Measurements from ENCODE around the gene SEC14L5. TPM values are rescaled to one million over a fixed set of nuclear protein-coding genes. Genes with fewer than 3 reads are reported as not detected.

The SEC14L5 gene
- total and polyA plus RNA-seq, 2 experiments from 2014 or later = 0.21 TPM; not detected in 1

DNA sequence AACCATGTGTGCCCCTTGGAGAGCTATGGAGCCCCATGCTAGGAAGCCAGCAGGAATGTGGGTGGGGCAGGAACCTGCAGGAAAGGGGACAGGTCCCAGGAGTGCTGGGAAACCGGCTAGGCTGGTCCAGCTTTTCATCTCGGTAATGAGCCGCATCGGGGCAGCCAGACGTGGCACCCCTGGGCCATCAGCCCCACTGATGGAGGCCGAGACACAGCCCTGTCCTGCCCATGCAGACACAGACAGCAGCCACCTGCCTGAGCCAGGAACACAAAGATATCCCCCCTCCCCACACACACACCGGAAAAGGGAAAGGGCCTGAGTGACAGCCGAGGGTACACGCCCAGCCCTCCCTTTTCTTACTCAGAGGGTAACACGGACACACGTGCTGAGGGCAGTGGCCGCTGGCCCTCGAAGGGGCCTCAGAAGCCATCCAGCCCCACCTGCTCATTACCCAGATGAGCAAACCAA lies 39.3 kb upstream of the SEC14L5 start:
- Histone ChIP-seq H3K4me1 (ENCODE audit: low read depth) (no peaks in the 10 kb centered on the region), H3K27me3 (no peaks in the 10 kb centered on the region), H3K27ac (no peak overlapping the region), H3K4me3 (no peak overlapping the region), H3K9me3 (ENCODE audit: low read depth) (no peaks in the 10 kb centered on the region), H3K36me3 (no peaks in the 10 kb centered on the region)
- TF ChIP-seq CTCF (IDR thresholded peaks at IDR 0.05; ENCODE audit: low read depth, low read length) = no peak
- no peak for DNase-seq (ENCODE audit: low read depth in 1 of 2, low spot score in 1 of 2)

DNA sequence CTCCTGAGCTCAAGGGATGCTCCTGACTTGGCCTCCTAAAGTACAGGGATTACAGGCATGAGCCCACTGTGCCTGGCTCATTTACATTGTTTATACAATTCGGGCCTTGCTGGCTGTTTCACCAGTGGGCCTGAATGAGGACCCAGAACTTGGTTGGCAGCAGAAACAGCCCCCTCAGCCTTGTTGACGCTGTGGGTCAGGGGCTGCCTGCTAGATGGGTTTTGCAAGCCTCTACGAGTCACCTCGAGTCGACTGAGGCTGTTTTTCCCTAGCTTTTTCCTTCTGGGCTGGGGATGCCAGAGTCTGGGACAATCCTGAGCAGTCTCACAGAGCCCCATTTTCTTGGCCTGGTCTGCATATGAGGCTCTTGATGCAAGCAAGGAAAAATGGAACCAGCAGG lies 37.3 kb upstream of the SEC14L5 start:
- no peaks in the 10 kb centered on the region for H3K36me3 ChIP-seq
- no peaks in the 10 kb centered on the region for H3K27me3 ChIP-seq
- no peak for DNase-seq (ENCODE audit: low read depth in 1 of 2, low spot score in 1 of 2)
- TF ChIP-seq CTCF (IDR thresholded peaks at IDR 0.05; ENCODE audit: low read depth, low read length) = no peak
- peaks cover 4% of the 10 kb centered on the region for H3K4me1 ChIP-seq (ENCODE audit: low read depth)
- H3K9me3 ChIP-seq (ENCODE audit: low read depth) = no peaks in the 10 kb centered on the region
- H3K4me3 ChIP-seq = no peak overlapping the region
- no peak overlapping the region for H3K27ac ChIP-seq

DNA sequence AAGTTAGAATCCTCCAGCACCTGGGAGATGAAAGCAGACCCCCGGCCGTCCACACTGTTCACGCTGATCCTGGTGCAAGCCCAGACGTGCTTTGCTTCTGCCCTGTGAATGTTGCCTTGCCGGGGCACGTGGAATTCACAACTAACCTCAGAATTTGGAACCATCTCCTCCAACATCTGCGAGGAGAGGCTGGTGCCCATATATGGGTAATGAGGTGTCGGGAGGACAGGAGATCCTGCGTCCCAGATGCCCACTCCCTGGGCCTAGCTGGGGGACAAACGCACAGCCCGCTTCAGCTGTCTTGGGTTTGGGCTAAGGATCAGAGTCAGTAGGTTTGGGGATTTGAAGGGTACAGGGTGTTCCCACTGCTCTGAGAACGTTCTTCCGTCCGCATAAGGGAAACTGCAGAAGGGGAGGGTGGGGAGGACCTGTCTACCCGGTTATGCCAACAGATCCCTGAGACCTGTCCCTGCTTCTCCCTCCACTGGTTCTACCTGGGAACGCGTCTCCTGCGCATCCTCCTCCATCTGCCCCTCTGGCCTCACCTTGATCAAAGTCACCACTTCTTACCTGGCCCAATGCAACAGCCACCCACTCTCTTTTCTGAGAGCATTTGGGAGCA lies 35.3 kb upstream of the SEC14L5 start:
- H3K36me3 ChIP-seq = no peaks in the 10 kb centered on the region
- no peaks in the 10 kb centered on the region for H3K27me3 ChIP-seq
- DNase-seq (ENCODE audit: low read depth in 1 of 2, low spot score in 1 of 2) = no peak
- TF ChIP-seq CTCF (IDR thresholded peaks at IDR 0.05; ENCODE audit: low read depth, low read length) = no peak
- H3K4me3 ChIP-seq = no peak overlapping the region
- peaks cover 4% of the 10 kb centered on the region for H3K4me1 ChIP-seq (ENCODE audit: low read depth)
- H3K27ac ChIP-seq = no peak overlapping the region
- no peaks in the 10 kb centered on the region for H3K9me3 ChIP-seq (ENCODE audit: low read depth)

DNA sequence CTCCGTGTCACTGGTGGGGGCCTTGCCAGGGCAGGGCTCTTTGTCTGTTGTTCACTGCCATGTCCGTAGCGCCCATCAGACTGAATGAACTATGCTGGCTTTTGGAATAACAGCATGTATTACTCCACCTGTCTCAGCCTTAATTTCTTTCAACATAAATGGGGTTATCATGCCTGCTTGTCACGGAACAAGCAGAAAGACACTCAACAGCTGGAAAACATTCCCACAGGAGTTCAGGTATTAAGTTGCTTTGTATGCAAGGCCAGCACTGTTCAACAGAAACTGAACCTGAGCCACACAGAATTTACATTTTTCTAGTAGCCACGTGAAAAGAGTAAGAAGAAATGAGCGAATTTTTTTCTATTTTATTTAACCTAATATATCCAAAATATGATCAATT lies 34.3 kb upstream of the SEC14L5 start:
- Histone ChIP-seq H3K27me3 (no peaks in the 10 kb centered on the region), H3K4me3 (no peak overlapping the region), H3K4me1 (ENCODE audit: low read depth) (peaks cover 4% of the 10 kb centered on the region), H3K27ac (no peak overlapping the region), H3K9me3 (ENCODE audit: low read depth) (no peaks in the 10 kb centered on the region), H3K36me3 (no peaks in the 10 kb centered on the region)
- no peak for DNase-seq (ENCODE audit: low read depth in 1 of 2, low spot score in 1 of 2)
- TF ChIP-seq CTCF (IDR thresholded peaks at IDR 0.05; ENCODE audit: low read depth, low read length) = no peak

DNA sequence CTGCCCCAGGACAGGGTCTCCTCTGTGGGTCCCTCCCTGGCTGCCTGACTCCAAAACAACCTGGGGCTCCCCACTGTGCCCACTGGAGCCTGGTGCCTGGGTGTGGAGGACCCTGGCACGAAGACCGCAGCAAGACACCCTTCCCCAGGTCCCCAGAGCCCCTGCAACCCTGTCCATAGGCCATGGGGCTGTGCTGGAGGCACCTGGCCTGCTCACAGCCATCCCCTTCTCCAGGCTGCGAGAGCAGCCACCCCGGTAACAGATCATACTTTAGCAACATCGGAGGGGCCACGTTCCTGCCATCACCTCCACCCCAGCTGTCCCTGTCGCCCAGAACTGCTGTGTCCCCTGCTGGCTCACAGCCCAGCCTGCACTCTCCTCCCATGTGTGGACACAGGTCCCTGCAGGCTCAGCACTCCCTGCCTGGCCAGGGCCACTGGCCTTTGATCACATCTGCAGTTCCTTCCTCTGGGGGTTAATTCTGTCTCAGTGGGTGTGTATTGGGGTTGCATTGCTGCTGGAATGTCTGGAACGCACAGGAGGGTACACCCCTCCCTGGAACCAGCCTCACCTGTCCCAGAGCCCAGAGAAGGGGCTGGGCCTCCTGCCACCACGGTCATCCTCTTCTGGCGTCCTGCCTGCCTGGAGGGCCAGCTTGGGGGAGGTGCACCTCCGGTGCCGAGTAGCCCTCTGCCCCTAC lies 33.4 kb upstream of the SEC14L5 start:
- no peak for TF ChIP-seq CTCF (IDR thresholded peaks at IDR 0.05; ENCODE audit: low read depth, low read length)
- no peaks in the 10 kb centered on the region for H3K36me3 ChIP-seq

More for the DNA sequence above, 33.4 kb upstream of the SEC14L5 start:
- H3K4me3 ChIP-seq = no peak overlapping the region
- no peaks in the 10 kb centered on the region for H3K9me3 ChIP-seq (ENCODE audit: low read depth)
- DNase-seq (ENCODE audit: low read depth in 1 of 2, low spot score in 1 of 2) = no peak
- no peaks in the 10 kb centered on the region for H3K27me3 ChIP-seq
- H3K27ac ChIP-seq = no peak overlapping the region
- H3K4me1 ChIP-seq (ENCODE audit: low read depth) = peaks cover 4% of the 10 kb centered on the region
